Mucosa of rectum (tissue), 2 donors: Measurements from ENCODE around the gene SCGN.

ENCODE experiments used
- H3K27ac ChIP-seq, 2 donors: one replicate each; pipeline ENCODE4 v1.7.0; 2013; ENCODE audit warnings: inconsistent platforms in 2 of 2, low read depth in 2 of 2, low read length in 2 of 2
- H3K27me3 ChIP-seq, 2 donors: one replicate each; pipeline ENCODE4 v1.7.0; 2013; ENCODE audit warnings: low read length in 2 of 2; ENCODE audit not compliant: control insufficient read depth in 2 of 2, insufficient read depth in 2 of 2
- H3K36me3 ChIP-seq, 2 donors: one replicate each; pipeline ENCODE4 v1.7.0; 2013; ENCODE audit warnings: low read length in 2 of 2; ENCODE audit not compliant: control insufficient read depth in 2 of 2, insufficient read depth in 2 of 2
- H3K4me1 ChIP-seq, 2 donors: one replicate each; pipeline ENCODE4 v1.7.0; 2013; ENCODE audit warnings: low read length in 2 of 2, mild to moderate bottlenecking in 1 of 2; ENCODE audit not compliant: control insufficient read depth in 2 of 2, insufficient read depth in 2 of 2
- H3K4me3 ChIP-seq, 2 donors: one replicate each; pipeline ENCODE4 v1.7.0; 2013; ENCODE audit warnings: low read length in 2 of 2
- H3K9ac ChIP-seq, 2 donors: one replicate each; pipeline ENCODE4 v1.7.0; 2013; ENCODE audit warnings: low read length in 2 of 2, low read depth in 1 of 2, mild to moderate bottlenecking in 1 of 2
- H3K9me3 ChIP-seq, 2 donors: one replicate each; pipeline ENCODE4 v1.7.0; 2013; ENCODE audit warnings: low read length in 2 of 2; ENCODE audit not compliant: control insufficient read depth in 2 of 2
- donor health status: healthy.
- donor health status: Normal muscosa, but diverticular disease.

The SCGN gene

GRCh38 chr6:25681848-25682247, 29.8 kb downstream of the SCGN start:
- H3K9me3 ChIP-seq, result no peaks in the 10 kb centered on the region
- H3K4me1 ChIP-seq, result no peaks in the 10 kb centered on the region
- H3K4me3 ChIP-seq, result no peak overlapping the region
- no peaks in the 10 kb centered on the region for H3K27me3 ChIP-seq
- H3K36me3 ChIP-seq, result no peaks in the 10 kb centered on the region
- no peak overlapping the region for H3K27ac ChIP-seq
- H3K9ac ChIP-seq, result no peak overlapping the region

- no peak overlapping the region for H3K4me3 ChIP-seq
- no peaks in the 10 kb centered on the region for H3K9me3 ChIP-seq
- H3K36me3 ChIP-seq, result no peaks in the 10 kb centered on the region
- H3K4me1 ChIP-seq, result no peaks in the 10 kb centered on the region
- no peak overlapping the region for H3K27ac ChIP-seq
- H3K27me3 ChIP-seq, result no peaks in the 10 kb centered on the region
- no peak overlapping the region for H3K9ac ChIP-seq
Observed at GRCh38 chr6:25682324-25682723, 30.3 kb downstream of the SCGN start.

GRCh38 chr6:25684565-25684964, 32.5 kb downstream of the SCGN start:
- H3K9me3 ChIP-seq, result no peaks in the 10 kb centered on the region
- H3K4me1 ChIP-seq, result no peaks in the 10 kb centered on the region
- no peak overlapping the region for H3K4me3 ChIP-seq
- no peaks in the 10 kb centered on the region for H3K27me3 ChIP-seq
- no peak overlapping the region for H3K9ac ChIP-seq
- no peak overlapping the region for H3K27ac ChIP-seq
- H3K36me3 ChIP-seq, result no peaks in the 10 kb centered on the region

GRCh38 chr6:25685251-25685650, 33.2 kb downstream of the SCGN start:
- no peak overlapping the region for H3K27ac ChIP-seq
- no peaks in the 10 kb centered on the region for H3K27me3 ChIP-seq
- no peaks in the 10 kb centered on the region for H3K36me3 ChIP-seq
- no peaks in the 10 kb centered on the region for H3K9me3 ChIP-seq
- no peak overlapping the region for H3K9ac ChIP-seq
- no peak overlapping the region for H3K4me3 ChIP-seq
- no peaks in the 10 kb centered on the region for H3K4me1 ChIP-seq

GRCh38 chr6:25685896-25686295, 33.9 kb downstream of the SCGN start:
- H3K4me1 ChIP-seq, result no peaks in the 10 kb centered on the region
- H3K27ac ChIP-seq, result no peak overlapping the region
- no peak overlapping the region for H3K9ac ChIP-seq
- no peaks in the 10 kb centered on the region for H3K27me3 ChIP-seq
- no peak overlapping the region for H3K4me3 ChIP-seq
- no peaks in the 10 kb centered on the region for H3K36me3 ChIP-seq
- no peaks in the 10 kb centered on the region for H3K9me3 ChIP-seq

- Histone ChIP-seq H3K27me3 (no peaks in the 10 kb centered on the region), H3K27ac (no peak overlapping the region), H3K4me1 (no peaks in the 10 kb centered on the region), H3K4me3 (no peak overlapping the region), H3K9me3 (no peaks in the 10 kb centered on the region), H3K36me3 (no peaks in the 10 kb centered on the region), H3K9ac (no peak overlapping the region)
Observed at GRCh38 chr6:25686856-25687255, 34.8 kb downstream of the SCGN start.

GRCh38 chr6:25689966-25690365, 38.0 kb downstream of the SCGN start:
- Histone ChIP-seq H3K36me3 (no peaks in the 10 kb centered on the region), H3K4me1 (no peaks in the 10 kb centered on the region), H3K27me3 (no peaks in the 10 kb centered on the region), H3K9ac (no peak overlapping the region), H3K4me3 (no peak overlapping the region), H3K27ac (no peak overlapping the region), H3K9me3 (no peaks in the 10 kb centered on the region)

- Histone ChIP-seq H3K4me3 (no peak overlapping the region), H3K4me1 (no peaks in the 10 kb centered on the region), H3K27me3 (no peaks in the 10 kb centered on the region), H3K36me3 (no peaks in the 10 kb centered on the region), H3K27ac (no peak overlapping the region), H3K9me3 (no peaks in the 10 kb centered on the region), H3K9ac (no peak overlapping the region)
Observed at GRCh38 chr6:25691894-25692293, 39.9 kb downstream of the SCGN start.

GRCh38 chr6:25692472-25692871, 40.5 kb downstream of the SCGN start:
- no peaks in the 10 kb centered on the region for H3K36me3 ChIP-seq
- H3K27me3 ChIP-seq, result no peaks in the 10 kb centered on the region
- H3K4me3 ChIP-seq, result no peak overlapping the region
- no peak overlapping the region for H3K27ac ChIP-seq
- H3K9me3 ChIP-seq, result no peaks in the 10 kb centered on the region
- no peak overlapping the region for H3K9ac ChIP-seq
- no peaks in the 10 kb centered on the region for H3K4me1 ChIP-seq

GRCh38 chr6:25694366-25694765, 42.4 kb downstream of the SCGN start:
- Histone ChIP-seq H3K36me3 (no peaks in the 10 kb centered on the region), H3K4me3 (no peak overlapping the region), H3K9me3 (no peaks in the 10 kb centered on the region), H3K9ac (no peak overlapping the region), H3K4me1 (no peaks in the 10 kb centered on the region), H3K27me3 (no peaks in the 10 kb centered on the region), H3K27ac (no peak overlapping the region)

- H3K9ac ChIP-seq, result no peak overlapping the region
- H3K27ac ChIP-seq, result no peak overlapping the region
- no peaks in the 10 kb centered on the region for H3K4me1 ChIP-seq
- H3K4me3 ChIP-seq, result no peak overlapping the region
- no peaks in the 10 kb centered on the region for H3K27me3 ChIP-seq
- no peaks in the 10 kb centered on the region for H3K36me3 ChIP-seq
- no peaks in the 10 kb centered on the region for H3K9me3 ChIP-seq
Observed at GRCh38 chr6:25695671-25696070, 43.7 kb downstream of the SCGN start.
